Prostate gland (tissue), 2 donors: Measurements from ENCODE around the gene SMG1. TPM values are rescaled to one million over a fixed set of nuclear protein-coding genes. Genes with fewer than 3 reads are reported as not detected.

Experiments used
- DNase-seq: peaks from one replicate; pipeline ENCODE4 v3.0.0-alpha.2; 2019; ENCODE audit warnings: low spot score
- H3K27ac ChIP-seq, 2 donors: fragments of 200-600 bp; sonication (generic); 2 replicates each; pipeline ENCODE4 v1.5.1; 2017 to 2019
- H3K27me3 ChIP-seq: fragments of 200-600 bp; sonication (generic); replicated peaks from 2 replicates; pipeline ENCODE4 v1.5.1; 2019; ENCODE audit not compliant: insufficient read depth
- H3K36me3 ChIP-seq, 2 donors: fragments of 200-600 bp; sonication (generic); 1 replicate in 1 of 2; 2 replicates in 1 of 2; pipeline versions ENCODE4 v1.5.1 to v1.8.1; 2017 to 2019
- H3K4me1 ChIP-seq: fragments of 200-600 bp; sonication (generic); replicated peaks from 2 replicates; pipeline ENCODE4 v1.5.1; 2019
- H3K4me3 ChIP-seq, 2 donors: fragments of 200-600 bp; sonication (generic); 2 replicates each; pipeline ENCODE4 v1.5.1; 2017 to 2019
- H3K9me3 ChIP-seq: fragments of 200-600 bp; sonication (generic); 2 replicates; pipeline ENCODE4 v1.5.1; 2017
- CTCF ChIP-seq, 4 experiments: fragments of 200-600 bp in 2 of 4; fragments of 450-650 bp in 2 of 4; sonication (generic) in 2 of 4; IDR thresholded peaks; 1 replicate in 3 of 4; 2 replicates in 1 of 4; pipeline ENCODE4 v1.5.1; 2016 to 2019; ENCODE audit warnings: antibody characterized with exemption in 4 of 4, mild to moderate bottlenecking in 2 of 4, moderate library complexity in 2 of 4
- POLR2A ChIP-seq: fragments of 450-650 bp; IDR thresholded peaks from one replicate; pipeline ENCODE4 v1.6.1; 2016; ENCODE audit warnings: antibody characterized with exemption, mild to moderate bottlenecking
- POLR2AphosphoS5 ChIP-seq: sonication (generic); formaldehyde crosslinking; IDR thresholded peaks from one replicate; pipeline ENCODE4 v1.6.1; 2017; ENCODE audit warnings: antibody characterized with exemption
- whole genome bisulfite sequencing: methylation state at CpG from one replicate; pipeline ENCODE4 v1.1.5; 2018; 5-methylcytosine and 5-hydroxymethylcytosine counted together
- intact Hi-C: fragments of 100-400 bp; cut with DNase I; formaldehyde crosslinking; loops from one replicate; pipeline ENCODE4 v1.14.2; 2022
- total RNA-seq, 2 donors: library from RNA; depleted of rRNA; stranded (reverse); fragments of >200 nt; gene quantifications; one replicate each; pipeline ENCODE4 v1.1.0, GENCODE V29; 2016

Gene SMG1
- total RNA-seq, 2 donors from 2014 or later = 67.0 to 95.7 TPM

GRCh38 chr16:18803569-18804462, 122.4 kb downstream of the SMG1 start:
- Histone ChIP-seq H3K27me3 (no peaks in the 10 kb centered on the region), H3K27ac (peak overlapping the region in 1 of 2 donors; percentile 0), H3K4me1 (peaks cover 5% of the 10 kb centered on the region), H3K4me3 (no peak overlapping the region), H3K9me3 (no peaks in the 10 kb centered on the region), H3K36me3 (no peaks in the 10 kb centered on the region)
- TF ChIP-seq CTCF (IDR thresholded peaks at IDR 0.05) = no peak
- no peak for DNase-seq
- 61% methylated on average over 5 of the region's 5 CpGs for WGBS
- intact Hi-C loops = no loop called here

DNA sequence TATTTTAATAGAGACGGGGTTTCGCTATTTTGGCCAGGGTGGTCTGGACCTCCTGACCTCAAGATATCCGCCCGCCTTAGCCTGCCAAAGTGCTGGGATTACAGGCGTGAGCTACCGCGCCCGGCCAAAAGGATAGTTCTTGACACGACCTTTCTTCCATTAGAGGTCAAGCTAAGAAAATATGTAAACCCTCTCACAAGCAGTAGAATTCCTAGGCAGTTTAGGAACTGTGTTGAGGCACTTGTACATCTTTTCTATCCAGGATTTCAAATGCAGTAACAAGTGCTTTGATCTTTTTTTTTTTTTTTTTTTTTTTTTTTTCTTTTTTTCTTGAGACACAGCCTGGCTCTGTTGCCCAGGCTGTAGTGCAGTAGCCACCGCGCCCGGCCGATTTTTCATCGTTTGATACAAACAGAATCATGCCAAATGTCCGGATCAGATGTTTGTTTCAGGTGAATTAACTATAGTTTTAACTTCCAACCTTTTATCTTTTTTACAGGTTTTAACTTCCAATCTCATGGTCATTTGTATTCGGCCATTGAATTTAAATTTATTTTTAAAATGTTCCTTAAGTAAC, 123.4 kb downstream of the SMG1 start:
- TF ChIP-seq POLR2AphosphoS5 (no peak), CTCF (IDR thresholded peaks at IDR 0.05) (no peak), POLR2A (no peak)

GRCh38 chr16:18801145-18801972, 124.8 kb downstream of the SMG1 start, which contains the start of gene ARL6IP1:
TSS of gene ARL6IP1 (minus strand) at chr16:18801549. CDS start at chr16:18801466, 83 bp downstream.
- intact Hi-C loops = loop anchor here (1.0 to 2.0 kb wide), 3 partner anchors 11 to 167 kb away; partner anchors contain the start of genes RPS15A and SMG1
- Histone ChIP-seq H3K4me3 (peak within 1 kb of the TSS; percentile 81 to 82), H3K27me3 (no peaks in the 10 kb centered on the region), H3K27ac (peak within 1 kb of the TSS; percentile 86 to 89), H3K4me1 (peaks cover 5% of the 10 kb centered on the region), H3K9me3 (no peaks in the 10 kb centered on the region), H3K36me3 (no peaks in the 10 kb centered on the region)
- DNase-seq = peak; percentile 99
- WGBS = 0% methylated on average over 59 of the region's 77 CpGs
- peak; percentile 100 for TF ChIP-seq POLR2AphosphoS5
- peak; percentile 99 for TF ChIP-seq POLR2A
- TF ChIP-seq CTCF (IDR thresholded peaks at IDR 0.05) = peak; percentile 67 to 99 (median 98)

More for the DNA sequence above, 123.4 kb downstream of the SMG1 start:
- no peak for DNase-seq
- Histone ChIP-seq H3K9me3 (no peaks in the 10 kb centered on the region), H3K27me3 (no peaks in the 10 kb centered on the region), H3K4me3 (no peak overlapping the region), H3K36me3 (no peaks in the 10 kb centered on the region), H3K27ac (no peak overlapping the region), H3K4me1 (peaks cover 5% of the 10 kb centered on the region)
- WGBS = 90% methylated on average over 16 of the region's 16 CpGs
- intact Hi-C loops = no loop called here

GRCh38 chr16:18800775-18801144, 125.4 kb downstream of the SMG1 start:
- H3K27me3 ChIP-seq = no peaks in the 10 kb centered on the region
- H3K36me3 ChIP-seq = no peaks in the 10 kb centered on the region
- H3K27ac ChIP-seq = peak overlapping the region; percentile 86 to 89
- no peaks in the 10 kb centered on the region for H3K9me3 ChIP-seq
- H3K4me3 ChIP-seq = peak overlapping the region; percentile 81 to 82
- no peak for DNase-seq
- peaks cover 5% of the 10 kb centered on the region for H3K4me1 ChIP-seq
- TF ChIP-seq POLR2AphosphoS5 (no peak), CTCF (IDR thresholded peaks at IDR 0.05) (no peak), POLR2A (no peak)
- intact Hi-C loops = loop anchor here (1.0 to 2.0 kb wide), 3 partner anchors 10 to 168 kb away; partner anchors contain the start of genes RPS15A and SMG1
- WGBS = 0% methylated on average over 15 of the region's 15 CpGs
